ENCODE measurements around the gene PRR20G. TPM values are rescaled to one million over a fixed set of nuclear protein-coding genes. Genes with fewer than 3 reads are reported as not detected.

Gene PRR20G
- total and polyA plus RNA-seq, 9 of the 15 experiments (the other 6 are each of a cell fraction or from before 2014, with no cell fraction given), result not detected

DNA sequence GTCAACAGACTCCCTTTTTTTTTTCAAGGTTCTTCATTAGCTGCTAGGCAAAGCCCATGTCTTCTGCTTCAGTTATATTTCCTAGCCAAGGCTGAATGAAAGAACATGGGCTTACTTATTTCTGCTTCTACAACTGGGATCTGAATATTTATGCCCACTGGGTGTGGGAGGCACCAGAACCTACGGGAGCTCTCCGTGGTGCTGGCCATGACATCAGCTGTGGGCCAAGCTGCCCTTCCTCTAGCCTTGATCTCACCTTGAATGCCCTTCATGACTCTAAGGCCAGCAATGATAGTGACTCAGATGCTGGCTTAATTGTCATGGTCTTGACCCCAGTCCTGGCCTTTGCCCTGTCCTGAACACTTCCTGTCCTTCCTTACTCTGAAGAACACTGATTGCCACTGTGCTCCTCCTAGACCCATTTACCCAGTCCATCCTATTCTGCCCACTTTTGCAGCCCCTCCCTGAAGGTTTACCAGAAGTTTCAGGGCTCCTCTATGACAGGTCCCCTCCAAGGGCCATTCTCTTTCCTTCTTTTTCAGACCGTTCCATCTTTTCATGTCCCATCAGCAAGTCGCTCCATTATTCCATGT lies 32.8 kb upstream of the PRR20G start:
- Histone ChIP-seq H3K36me3 (ENCODE audit: control insufficient read depth, insufficient read depth, low read length) (no peaks in the 10 kb centered on the region), H3K9me3 (replicated peaks; ENCODE audit: control insufficient read depth, insufficient read depth, low read depth, low read length) (no peaks in the 10 kb centered on the region), H3K4me1 (replicated peaks in 1 of 2; ENCODE audit: control insufficient read depth in 2 of 2, insufficient read depth in 2 of 2, low read length in 2 of 2) (no peaks in the 10 kb centered on the region), H3K79me2 (ENCODE audit: control insufficient read depth, insufficient read depth, low read length) (no peaks in the 10 kb centered on the region), H4K20me1 (replicated peaks; ENCODE audit: control insufficient read depth, insufficient read depth, low read length) (no peaks in the 10 kb centered on the region), H3K4me3 (no peak overlapping the region), H3K4me2 (ENCODE audit: insufficient read depth, low read length) (no peak overlapping the region), H2AFZ (ENCODE audit: low read depth, low read length) (no peak overlapping the region), H3K9me1 (ENCODE audit: control insufficient read depth, insufficient read depth, low read length) (no peaks in the 10 kb centered on the region), H3K9ac (ENCODE audit: insufficient read depth in 1 of 2, low read depth in 2 of 2, low read length in 2 of 2) (no peak overlapping the region), H3K27ac (ENCODE audit: extremely low read depth, low read depth, low read length) (no peak overlapping the region), H3K27me3 (ENCODE audit: control insufficient read depth in 2 of 2, insufficient read depth in 2 of 2, low read length in 2 of 2) (no peaks in the 10 kb centered on the region)
- DNase-seq (ENCODE audit: extremely low read depth in 1 of 4, low spot score in 3 of 4) (peak in 1 of 4 experiments; percentile 8), FAIRE-seq (no peak), ATAC-seq (no peak)
- in situ Hi-C loops (cut with MboI) (no loop called here), intact Hi-C loops (cut with micrococcal nuclease) (no loop called here)
- TF ChIP-seq ATF6 (CRISPR knock-in tag; IDR thresholded peaks at IDR 0.05), result no peak
- TF ChIP-seq NFIC (IDR thresholded peaks at IDR 0.05), result peak; percentile 37; the same call in 1 of the 2 replicates
- peak; percentile 21; the same call in 1 of the 2 replicates for TF ChIP-seq ESRRA (IDR thresholded peaks at IDR 0.05; ENCODE audit: borderline replicate concordance, low read depth)
- no peak for TF ChIP-seq KAT2B (IDR thresholded peaks at IDR 0.05; ENCODE audit: low read depth, low read length)
- TF ChIP-seq TRIM24 (IDR thresholded peaks at IDR 0.05), result no peak
- TF ChIP-seq SLC30A9 (CRISPR knock-in tag; IDR thresholded peaks at IDR 0.05), result no peak
- TF ChIP-seq, protein P1, sequence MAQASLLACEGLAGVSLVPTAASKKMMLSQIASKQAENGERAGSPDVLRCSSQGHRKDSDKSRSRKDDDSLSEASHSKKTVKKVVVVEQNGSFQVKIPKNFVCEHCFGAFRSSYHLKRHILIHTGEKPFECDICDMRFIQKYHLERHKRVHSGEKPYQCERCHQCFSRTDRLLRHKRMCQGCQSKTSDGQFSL (CRISPR knock-in tag; IDR thresholded peaks at IDR 0.05), result no peak
- TF ChIP-seq, protein P1 (tag; IDR thresholded peaks at IDR 0.05), result no peak
- TF ChIP-seq TCF7 (IDR thresholded peaks at IDR 0.05; ENCODE audit: borderline replicate concordance), result no peak
- TF ChIP-seq REST (IDR thresholded peaks at IDR 0.05; ENCODE audit: borderline replicate concordance), result peak; percentile 92
- TF ChIP-seq REST (CRISPR knock-in tag; IDR thresholded peaks at IDR 0.05; ENCODE audit: low read depth), result 0 out of 2 replicates have a peak, but pooled peaks have one; percentile 61
- TF ChIP-seq EHMT2 (IDR thresholded peaks at IDR 0.05), result peak; percentile 86
- peak; percentile 61; the same call in 1 of the 2 replicates for TF ChIP-seq MIER1 (IDR thresholded peaks at IDR 0.05; ENCODE audit: low read depth)
- no TSS peak for BruUV-seq (replicated peaks)
- ChIA-PET POLR2A (no interaction called here), CTCF (ENCODE audit: low intra/inter-chr PET ratio) (no interaction called here)
- WGBS (ENCODE audit: insufficient coverage, low coverage, missing lambda C conversion rate), result 5% methylated on average over 4 of the region's 4 CpGs
